ENCODE measurements around the gene GPAT3. TPM values are rescaled to one million over a fixed set of nuclear protein-coding genes. Genes with fewer than 3 reads are reported as not detected.

Gene GPAT3
- total RNA-seq, 2 donors from 2014 or later = 1.2 to 5.1 TPM

DNA sequence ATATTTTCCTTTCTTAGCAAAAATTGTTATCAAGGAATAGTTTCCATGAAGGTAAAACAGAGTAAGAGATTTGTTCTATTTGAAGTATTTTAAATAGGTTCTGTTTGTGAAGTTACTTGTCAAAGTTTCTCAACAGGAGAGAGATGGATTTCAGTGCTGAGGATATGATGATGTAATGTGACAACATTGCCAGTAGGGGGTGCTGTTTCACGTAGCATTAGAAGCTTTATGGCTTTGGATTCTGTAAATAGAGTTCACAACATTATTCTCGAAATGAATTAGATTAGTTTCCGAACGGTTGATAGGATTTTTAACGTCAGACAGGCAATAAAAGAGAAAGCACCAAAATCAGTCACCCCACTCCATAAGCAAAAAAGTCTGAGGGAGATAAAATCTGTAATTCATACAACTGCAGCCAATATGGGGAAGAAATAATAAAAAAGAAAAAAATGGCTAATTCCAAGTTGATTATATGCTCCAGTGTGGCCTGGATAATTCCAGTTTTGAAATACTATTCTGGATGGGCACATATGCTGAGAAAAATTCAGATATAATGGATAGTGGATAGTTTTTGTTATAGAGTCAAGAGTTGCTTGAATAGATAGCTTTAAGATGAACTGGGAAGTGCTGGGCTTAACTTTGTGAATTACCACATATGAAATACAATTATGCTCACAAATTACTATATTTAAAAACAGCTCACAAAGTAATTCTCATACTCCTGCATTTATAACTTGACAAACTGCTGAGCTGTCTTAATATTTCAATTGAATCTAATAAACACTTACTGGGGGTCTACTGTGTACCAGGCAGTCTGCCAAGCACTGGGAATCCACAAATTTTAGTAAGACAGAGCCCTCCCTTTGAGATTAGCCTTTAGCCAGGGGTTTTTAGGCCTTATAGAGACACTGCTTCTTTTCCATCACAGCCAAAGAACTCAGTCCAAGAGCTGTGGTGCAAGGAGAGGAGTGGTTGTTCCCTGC lies 109.1 kb downstream of the GPAT3 start:
- no peaks in the 10 kb centered on the region for H3K4me1 Mint-ChIP-seq (ENCODE audit: low read depth)
- no peak overlapping the region for H3K27ac Mint-ChIP-seq
- H3K9me3 Mint-ChIP-seq = no peaks in the 10 kb centered on the region
- no peak overlapping the region for H3K4me3 Mint-ChIP-seq
- DNase-seq (peak; percentile 29 to 48), ATAC-seq (replicated peaks in 1 of 2) (peak; percentile 56 to 70)
- H3K27me3 Mint-ChIP-seq (ENCODE audit: low read depth) = peaks cover 22% of the 10 kb centered on the region
- no peaks in the 10 kb centered on the region for H3K36me3 Mint-ChIP-seq (ENCODE audit: insufficient read depth in 2 of 2)

DNA sequence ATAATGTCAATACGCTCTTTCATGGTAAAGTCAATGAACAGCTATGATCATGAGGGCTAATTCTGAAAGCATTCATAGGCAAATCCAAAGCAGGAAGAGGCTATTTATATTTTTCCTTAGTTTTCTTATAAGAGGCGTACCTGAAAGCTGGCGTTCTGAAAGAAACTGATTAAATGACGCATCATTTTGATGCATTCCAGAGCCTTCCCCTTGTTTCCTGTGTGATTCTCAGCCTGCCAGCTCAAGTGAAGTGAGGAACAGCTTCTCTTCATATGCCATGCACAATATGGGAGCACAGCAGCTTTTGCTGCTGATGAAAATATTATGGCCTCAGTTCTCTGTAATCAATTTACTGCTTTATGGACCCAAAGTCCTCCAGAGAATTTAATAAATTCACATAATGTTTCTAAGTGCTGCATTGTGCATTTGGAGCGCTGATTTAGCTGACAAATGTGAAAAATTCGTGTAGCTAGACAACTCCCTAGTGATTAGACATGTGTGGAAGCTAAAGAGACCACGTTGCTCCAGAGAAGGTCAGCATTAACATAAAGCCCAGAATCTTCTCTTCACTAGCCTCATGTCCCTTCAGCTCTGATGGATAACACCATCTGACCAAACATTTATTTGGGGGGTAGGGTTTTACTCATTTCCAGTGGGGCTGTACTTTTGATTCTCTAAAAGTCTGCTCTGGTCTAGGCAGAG lies 110.8 kb downstream of the GPAT3 start:
- Mint-ChIP-seq H3K27ac (no peak overlapping the region), H3K36me3 (ENCODE audit: insufficient read depth in 2 of 2) (no peaks in the 10 kb centered on the region), H3K4me1 (ENCODE audit: low read depth) (no peaks in the 10 kb centered on the region), H3K4me3 (no peak overlapping the region), H3K9me3 (no peaks in the 10 kb centered on the region), H3K27me3 (ENCODE audit: low read depth) (peaks cover 22% of the 10 kb centered on the region)
- ATAC-seq (replicated peaks in 1 of 2) = no peak
- DNase-seq = no peak

DNA sequence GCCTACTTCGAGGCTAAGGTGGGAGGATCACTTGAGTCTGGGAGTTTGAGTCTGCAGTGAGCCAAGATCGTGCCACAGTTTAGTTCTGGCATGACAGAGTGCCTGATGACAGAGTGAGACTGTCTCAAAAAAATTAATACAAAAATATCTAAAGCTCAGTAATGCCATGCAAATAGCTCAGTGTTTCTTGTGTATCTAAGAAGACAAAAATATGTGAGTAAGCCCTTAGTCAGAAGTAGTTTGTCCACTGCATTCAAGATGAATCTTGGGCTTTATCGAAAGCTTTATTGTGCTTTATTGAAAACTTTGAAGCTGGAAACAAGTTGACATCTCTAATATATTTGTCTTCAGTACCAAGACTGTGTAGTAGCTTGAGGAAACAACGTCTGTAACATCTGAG lies 115.9 kb downstream of the GPAT3 start:
- Mint-ChIP-seq H3K36me3 (ENCODE audit: insufficient read depth in 2 of 2) (no peaks in the 10 kb centered on the region), H3K4me3 (no peak overlapping the region), H3K27ac (no peak overlapping the region), H3K4me1 (ENCODE audit: low read depth) (no peaks in the 10 kb centered on the region), H3K9me3 (no peaks in the 10 kb centered on the region), H3K27me3 (ENCODE audit: low read depth) (peaks cover under 1% of the 10 kb centered on the region)
- ATAC-seq (replicated peaks in 1 of 2) (no peak), DNase-seq (no peak)

Other genes with a start within 250 kb of the GPAT3 start
- gene HPSE, start 201.3 kb upstream of the GPAT3 start, total RNA-seq = 10 to 100 TPM; 12.8 to 15.3 TPM
- 10 to 100 TPM; 16.1 to 18.2 TPM for gene HELQ, start 80.3 kb upstream of the GPAT3 start, total RNA-seq
- 10 to 100 TPM; 56.2 to 60.9 TPM for gene MRPS18C, start 80.0 kb upstream of the GPAT3 start, total RNA-seq
- 10 to 100 TPM; 16.7 to 21.7 TPM for gene ABRAXAS1, start 51.0 kb upstream of the GPAT3 start, total RNA-seq